IMR-90 (cell line): ENCODE results near the gene KCNMA1. TPM values are rescaled to one million over a fixed set of nuclear protein-coding genes. Genes with fewer than 3 reads are reported as not detected.

Experiments
- ATAC-seq: fragments of 200-7000 bp; cut with Tn5 transposase; 2 replicates; pipeline ENCODE4 v1.9.1; 2020; ENCODE audit warnings: low read depth, mild to moderate bottlenecking, moderate library complexity
- BruUV-seq: library from RNA; stranded (reverse); fragments of 400-500 nt; replicated peaks from 2 replicates; lab custom pipeline; 2021; lab: Mats Ljungman, UMichigan
- CTCF ChIA-PET: fragments of 300-600 bp; formaldehyde crosslinking; extraction: SDS; loops from one replicate; lab custom pipeline; 2021; ENCODE audit warnings: antibody characterized with exemption; lab: Yijun Ruan, JAX
- POLR2A ChIA-PET: fragments of 300-600 bp; sonication (Branson Sonifier 250); formaldehyde crosslinking; loops from one replicate; lab custom pipeline; 2022; ENCODE audit warnings: antibody characterized with exemption; ENCODE audit not compliant: unreplicated experiment; lab: Charles Lee
- DNase-seq: peaks from one replicate; pipeline ENCODE4 v3.0.0; 2013
- H2AFZ ChIP-seq: replicated peaks from 2 replicates; pipeline ENCODE3; 2013; ENCODE audit warnings: low read length, mild to moderate bottlenecking; ENCODE audit not compliant: poor library complexity
- H2AK5ac ChIP-seq: 2 replicates; pipeline ENCODE4 v1.6.1; 2013; ENCODE audit warnings: low read depth, low read length, inconsistent platforms
- H2AK9ac ChIP-seq: replicated peaks from 2 replicates; pipeline ENCODE3; 2013; ENCODE audit warnings: mild to moderate bottlenecking, low read depth, low read length, moderate library complexity; ENCODE audit not compliant: poor library complexity
- H2BK120ac ChIP-seq: 2 replicates; pipeline ENCODE4 v1.6.1; 2013; ENCODE audit warnings: low read depth, low read length, inconsistent platforms
- H2BK15ac ChIP-seq: 3 replicates; pipeline ENCODE4 v1.6.1; 2013; ENCODE audit warnings: low read depth, low read length, inconsistent platforms
- H2BK20ac ChIP-seq: 2 replicates; pipeline ENCODE4 v1.6.1; 2013; ENCODE audit warnings: low read depth, mild to moderate bottlenecking, inconsistent platforms, low read length, moderate library complexity
- H2BK5ac ChIP-seq: 2 replicates; pipeline ENCODE4 v1.6.1; 2013; ENCODE audit warnings: mild to moderate bottlenecking, low read depth, low read length, inconsistent platforms; ENCODE audit not compliant: poor library complexity, severe bottlenecking
- H3K14ac ChIP-seq: replicated peaks from 2 replicates; pipeline ENCODE4 v1.6.1; 2013; ENCODE audit warnings: low read depth, low read length, inconsistent platforms
- H3K18ac ChIP-seq: 2 replicates; pipeline ENCODE4 v1.6.1; 2013; ENCODE audit warnings: low read depth, low read length, control low read depth
- H3K23ac ChIP-seq: 2 replicates; pipeline ENCODE4 v1.6.1; 2013; ENCODE audit warnings: low read depth, low read length, inconsistent platforms
- H3K27ac ChIP-seq: 2 replicates; pipeline ENCODE4 v1.5.1; 2013; ENCODE audit warnings: mild to moderate bottlenecking, control low read depth, low read length; ENCODE audit not compliant: insufficient read depth
- H3K27me3 ChIP-seq: 2 replicates; pipeline ENCODE4 v1.6.1; 2013; ENCODE audit warnings: low read length; ENCODE audit not compliant: control insufficient read depth, insufficient read depth
- H3K36me3 ChIP-seq: 2 replicates; pipeline ENCODE4 v1.6.1; 2013; ENCODE audit warnings: low read length, mixed read lengths; ENCODE audit not compliant: control insufficient read depth, insufficient read depth
- H3K4ac ChIP-seq: 2 replicates; pipeline ENCODE4 v1.6.1; 2013; ENCODE audit warnings: low read depth, low read length, inconsistent platforms
- H3K4me1 ChIP-seq: 2 replicates; pipeline ENCODE4 v1.6.1; 2013; ENCODE audit warnings: low read length, mixed read lengths; ENCODE audit not compliant: control insufficient read depth, insufficient read depth
- H3K4me2 ChIP-seq: 2 replicates; pipeline ENCODE4 v1.6.1; 2013; ENCODE audit warnings: low read depth, mild to moderate bottlenecking, control low read depth, low read length, moderate library complexity
- H3K4me3 ChIP-seq: 2 replicates; pipeline ENCODE4 v1.5.1; 2013; ENCODE audit warnings: low read depth, mild to moderate bottlenecking, control low read depth, low read length, moderate library complexity; ENCODE audit not compliant: insufficient read depth
- H3K56ac ChIP-seq: 2 replicates; pipeline ENCODE4 v1.6.1; 2013; ENCODE audit warnings: low read length, inconsistent platforms; ENCODE audit not compliant: insufficient read depth; ENCODE audit errors: extremely low read depth
- H3K79me1 ChIP-seq, 2 experiments: 2 replicates each; pipeline ENCODE4 v1.6.1; 2013; ENCODE audit warnings: low read length in 2 of 2, inconsistent platforms in 1 of 2, low read depth in 1 of 2
- H3K9ac ChIP-seq: 2 replicates; pipeline ENCODE4 v1.6.1; 2013; ENCODE audit warnings: low read depth, low read length, control low read depth
- H3K9me1 ChIP-seq: 2 replicates; pipeline ENCODE4 v1.6.1; 2013; ENCODE audit warnings: low read length, inconsistent platforms; ENCODE audit not compliant: insufficient read depth
- H3K9me3 ChIP-seq: 2 replicates; pipeline ENCODE4 v1.6.1; 2013; ENCODE audit warnings: low read length; ENCODE audit not compliant: control insufficient read depth, insufficient read depth
- H4K20me1 ChIP-seq: 2 replicates; pipeline ENCODE4 v1.6.1; 2013; ENCODE audit warnings: low read length, inconsistent platforms; ENCODE audit not compliant: insufficient read depth
- H4K5ac ChIP-seq: 2 replicates; pipeline ENCODE4 v1.6.1; 2013; ENCODE audit warnings: mild to moderate bottlenecking, low read depth, low read length, control low read depth
- H4K8ac ChIP-seq, 2 experiments: 2 replicates each; pipeline ENCODE4 v1.6.1; 2013; ENCODE audit warnings: low read depth in 2 of 2, low read length in 2 of 2, control low read depth in 1 of 2, inconsistent platforms in 1 of 2
- H4K91ac ChIP-seq: 2 replicates; pipeline ENCODE4 v1.6.1; 2013; ENCODE audit warnings: low read depth, low read length, inconsistent platforms; ENCODE audit not compliant: insufficient read depth
- BHLHE40 ChIP-seq: fragments of 150-350 bp; IDR thresholded peaks from 2 replicates; pipeline ENCODE4 v1.6.1; 2016; ENCODE audit warnings: mild to moderate bottlenecking, low read depth, low read length
- CEBPB ChIP-seq: IDR thresholded peaks from 2 replicates; pipeline ENCODE4 v1.6.1; 2012; ENCODE audit warnings: low read depth, low read length, improper control_type of control experiment
- CHD1 ChIP-seq: IDR thresholded peaks from 2 replicates; pipeline ENCODE4 v1.6.1; 2012; ENCODE audit warnings: low read depth, low read length, improper control_type of control experiment
- CTCF ChIP-seq: conservative IDR thresholded peaks from 2 replicates; pipeline ENCODE4 v1.5.1; 2012; ENCODE audit warnings: mild to moderate bottlenecking, low read depth, low read length, improper control_type of control experiment
- ELK1 ChIP-seq: fragments of 150-350 bp; IDR thresholded peaks from 2 replicates; pipeline ENCODE4 v1.6.1; 2016; ENCODE audit warnings: low read depth, mild to moderate bottlenecking, low read length, moderate library complexity, borderline replicate concordance
- FOS ChIP-seq: fragments of 150-350 bp; IDR thresholded peaks from 2 replicates; pipeline ENCODE4 v1.6.1; 2016; ENCODE audit warnings: low read depth, low read length
- MAFK ChIP-seq: IDR thresholded peaks from 2 replicates; pipeline ENCODE4 v1.6.1; 2012; ENCODE audit warnings: low read depth, low read length, improper control_type of control experiment
- MAZ ChIP-seq: IDR thresholded peaks from 2 replicates; pipeline ENCODE4 v1.6.1; 2012; ENCODE audit warnings: low read depth, mild to moderate bottlenecking, low read length, improper control_type of control experiment, moderate library complexity, borderline replicate concordance
- MXI1 ChIP-seq: IDR thresholded peaks from 2 replicates; pipeline ENCODE4 v1.6.1; 2012; ENCODE audit warnings: low read depth, mild to moderate bottlenecking, low read length, moderate library complexity, borderline replicate concordance
- NFE2L2 ChIP-seq: fragments of 150-350 bp; IDR thresholded peaks from 2 replicates; pipeline ENCODE4 v1.6.1; 2016; ENCODE audit warnings: low read depth, mild to moderate bottlenecking, low read length
- POLR2A ChIP-seq: IDR thresholded peaks from 2 replicates; pipeline ENCODE4 v1.6.1; 2012; ENCODE audit warnings: mild to moderate bottlenecking, low read depth, low read length
- RAD21 ChIP-seq: IDR thresholded peaks from 2 replicates; pipeline ENCODE4 v1.6.1; 2012; ENCODE audit warnings: low read length, improper control_type of control experiment
- RCOR1 ChIP-seq: IDR thresholded peaks from 2 replicates; pipeline ENCODE4 v1.6.1; 2012; ENCODE audit warnings: mild to moderate bottlenecking, low read length, improper control_type of control experiment; ENCODE audit not compliant: insufficient replicate concordance
- RFX5 ChIP-seq: IDR thresholded peaks from 2 replicates; pipeline ENCODE4 v1.8.0; 2012; ENCODE audit warnings: low read depth, mild to moderate bottlenecking, low read length, moderate library complexity
- SMC3 ChIP-seq: fragments of 150-350 bp; IDR thresholded peaks from 2 replicates; pipeline ENCODE4 v1.6.1; 2016; ENCODE audit warnings: low read depth, mild to moderate bottlenecking, antibody characterized with exemption, low read length, moderate library complexity
- USF2 ChIP-seq: fragments of 150-350 bp; IDR thresholded peaks from 2 replicates; pipeline ENCODE4 v1.6.1; 2017; ENCODE audit warnings: mild to moderate bottlenecking, antibody characterized with exemption, low read length, low read depth
- WGBS, 2 experiments: methylation state at CpG; one replicate each; pipeline versions ENCODE4 v1.1.5 to v1.1.7; 2013; ENCODE audit warnings: missing lambda C conversion rate in 2 of 2; ENCODE audit not compliant: insufficient read length in 1 of 2; ENCODE audit errors: extremely low coverage in 2 of 2; 5-methylcytosine and 5-hydroxymethylcytosine counted together
- dilution Hi-C: fragments of 300-500 bp; cut with HindIII; formaldehyde crosslinking; loops from one replicate; pipeline ENCODE4 v1.14.3; 2018; ENCODE audit warnings: low sequenced_read_pairs; ENCODE audit not compliant: unreplicated experiment
- in situ Hi-C: fragments of 300-500 bp; cut with MboI; formaldehyde crosslinking; loops from 3 replicates; pipeline ENCODE4 v1.14.3; 2019; ENCODE audit warnings: low sequenced_read_pairs, inconsistent platforms, mixed read lengths
- intact Hi-C: fragments of 100-400 bp; cut with micrococcal nuclease; formaldehyde crosslinking; loops from 2 replicates; pipeline ENCODE4 v1.10.0; 2022
- polyA plus RNA-seq, 3 experiments: library from polyadenylated mRNA; depleted of rRNA; stranded (reverse); fragments of >200 nt; gene quantifications; 2 replicates each; pipeline ENCODE4 v1.2.3, GENCODE V29; 2012; ENCODE audit warnings: low replicate concordance in 1 of 3
- total RNA-seq: library from RNA; depleted of rRNA; stranded (reverse); fragments of >200 nt; gene quantifications from 2 replicates; pipeline ENCODE4 v1.2.3, GENCODE V29; 2012

Gene KCNMA1
- total and polyA plus RNA-seq, 2 of the 4 experiments (the other 2 are of a cell fraction) = 25.6 to 29.6 TPM

GRCh38 chr10:77001206-77001605, 636.4 kb downstream of the KCNMA1 start:
- ChIA-PET CTCF (no interaction called here), POLR2A (no interaction called here)
- in situ Hi-C loops = no loop called here
- no TSS peak for BruUV-seq
- H3K4me2 ChIP-seq = no peak overlapping the region
- H2BK120ac ChIP-seq = no peak overlapping the region
- no peak overlapping the region for H3K9ac ChIP-seq
- no peak overlapping the region for H2AK5ac ChIP-seq
- H3K56ac ChIP-seq = no peak overlapping the region
- no peaks in the 10 kb centered on the region; the same call in 1 of the 2 replicates for H3K27me3 ChIP-seq
- no peak overlapping the region for H3K4ac ChIP-seq
- 98% methylated on average over 9 of the region's 12 CpGs; no CpG with 5 or more reads in 1 of the 2 experiments for WGBS, 2 experiments
- ATAC-seq = no peak
- dilution Hi-C loops = no loop called here
- no peak overlapping the region for H4K8ac ChIP-seq
- H3K18ac ChIP-seq = no peak overlapping the region
- no peaks in the 10 kb centered on the region for H3K79me1 ChIP-seq
- intact Hi-C loops = no loop called here
- H2BK20ac ChIP-seq = no peak overlapping the region
- no peaks in the 10 kb centered on the region for H3K9me3 ChIP-seq
- no peak overlapping the region for H4K91ac ChIP-seq
- H3K4me1 ChIP-seq = no peaks in the 10 kb centered on the region
- H2AK9ac ChIP-seq = no peak overlapping the region
- no peak overlapping the region for H2BK15ac ChIP-seq
- H3K14ac ChIP-seq = no peak overlapping the region
- no peaks in the 10 kb centered on the region for H3K9me1 ChIP-seq
- no peaks in the 10 kb centered on the region; the same call in 1 of the 2 replicates for H4K20me1 ChIP-seq
- no peak overlapping the region for H2AFZ ChIP-seq
- no peak overlapping the region for H2BK5ac ChIP-seq
- no peak overlapping the region for H3K4me3 ChIP-seq
- H3K36me3 ChIP-seq = no peaks in the 10 kb centered on the region
- H4K5ac ChIP-seq = no peak overlapping the region
- DNase-seq = no peak
- H3K23ac ChIP-seq = no peak overlapping the region
- H3K27ac ChIP-seq = no peak overlapping the region
- TF ChIP-seq RFX5 = no peak
- no peak for TF ChIP-seq MAZ
- no peak for TF ChIP-seq POLR2A
- TF ChIP-seq CHD1 = no peak
- no peak for TF ChIP-seq USF2
- TF ChIP-seq RCOR1 = no peak
- TF ChIP-seq BHLHE40 = no peak
- TF ChIP-seq NFE2L2 = no peak
- TF ChIP-seq MXI1 = no peak
- no peak for TF ChIP-seq SMC3
- TF ChIP-seq CTCF = no peak
- TF ChIP-seq CEBPB = no peak
- TF ChIP-seq MAFK = no peak
- TF ChIP-seq RAD21 = no peak
- no peak for TF ChIP-seq ELK1
- TF ChIP-seq FOS = no peak
